LHCN-M2 (cell line): ENCODE results near the gene HPF1. TPM values are rescaled to one million over a fixed set of nuclear protein-coding genes. Genes with fewer than 3 reads are reported as not detected.
A peak's percentile ranks its signal among the peaks of the same experiment; 100 is the strongest.
"Not testable (repeated sequence)": the region's sequence is repeated elsewhere in the genome, so short reads cannot be mapped to it uniquely, and the experiment has no call there.

ENCODE experiments used
- DNase-seq: peaks from one replicate; pipeline ENCODE4 v3.0.0-alpha.2; 2012; ENCODE audit warnings: low read depth
- polyA plus RNA-seq: library from polyadenylated mRNA; unstranded; fragments of >200 nt; gene quantifications from one replicate; pipeline ENCODE4 v1.2.1, GENCODE V29; 2012; ENCODE audit warnings: missing spikeins
- total RNA-seq: library from RNA; depleted of rRNA; stranded (reverse); fragments of >200 nt; gene quantifications from 2 replicates; pipeline ENCODE4 v1.2.3, GENCODE V29; 2014; rRNA removed

Gene HPF1
- 55.7 and 58.7 TPM in 2 replicates for total RNA-seq
- 18.1 TPM for polyA plus RNA-seq

- peak; percentile 79 for DNase-seq
Measured at GRCh38 chr4:169757575-169758184, at the start of gene HPF1. Gene HPF1, minus strand, starts transcription at chr4:169757944. Its CDS starts 67 bp downstream, at chr4:169757877.

GRCh38 chr4:169806770-169807169 lies 49.0 kb upstream of the HPF1 start:
- not testable (repeated sequence) for DNase-seq

- DNase-seq: no peak
Measured at GRCh38 chr4:169803413-169803812, 45.7 kb upstream of the HPF1 start.

- DNase-seq: no peak
Measured at GRCh38 chr4:169802873-169803272, 45.1 kb upstream of the HPF1 start.

GRCh38 chr4:169800541-169800940 lies 42.8 kb upstream of the HPF1 start:
- no peak for DNase-seq

GRCh38 chr4:169799260-169799659 lies 41.5 kb upstream of the HPF1 start:
- DNase-seq: no peak

- peak; percentile 24 for DNase-seq
Measured at GRCh38 chr4:169795585-169795984, 37.8 kb upstream of the HPF1 start.

GRCh38 chr4:169791527-169792156 lies 33.9 kb upstream of the HPF1 start:
- peak; percentile 83 for DNase-seq

- no peak for DNase-seq
Measured at GRCh38 chr4:169791062-169791461, 33.3 kb upstream of the HPF1 start.

- DNase-seq: no peak
Measured at GRCh38 chr4:169774466-169775445, 17.0 kb upstream of the HPF1 start.

- no peak for DNase-seq
Measured at GRCh38 chr4:169773889-169774288, 16.1 kb upstream of the HPF1 start.

GRCh38 chr4:169771556-169772080 lies 13.9 kb upstream of the HPF1 start:
- DNase-seq: not testable (repeated sequence)

- peak; percentile 68 for DNase-seq
Measured at GRCh38 chr4:169770416-169770815, 12.7 kb upstream of the HPF1 start.

GRCh38 chr4:169768385-169768784 lies 10.6 kb upstream of the HPF1 start:
- no peak for DNase-seq

GRCh38 chr4:169766741-169767140 lies 9.0 kb upstream of the HPF1 start:
- no peak for DNase-seq

GRCh38 chr4:169765835-169766234 lies 8.1 kb upstream of the HPF1 start:
- peak; percentile 34 for DNase-seq

- DNase-seq: no peak
Measured at GRCh38 chr4:169761846-169762245, 4.1 kb upstream of the HPF1 start.

- DNase-seq: no peak
Measured at GRCh38 chr4:169758401-169758962, 738 bp upstream of the HPF1 start.

- DNase-seq: no peak
Measured at GRCh38 chr4:169756971-169757574, 671 bp downstream of the HPF1 start.

GRCh38 chr4:169745291-169745690 lies 12.5 kb downstream of the HPF1 start:
- peak; percentile 74 for DNase-seq

- DNase-seq: peak; percentile 11
Measured at GRCh38 chr4:169744601-169745000, 13.1 kb downstream of the HPF1 start.
